ENCODE results near the gene RWDD1. TPM values are rescaled to one million over a fixed set of nuclear protein-coding genes. Genes with fewer than 3 reads are reported as not detected.
"Not testable (repeated sequence)": the region's sequence is repeated elsewhere in the genome, so short reads cannot be mapped to it uniquely, and the experiment has no call there.

Gene RWDD1
- total and polyA plus RNA-seq, 2 donors: 67.0 to 90.6 TPM

DNA sequence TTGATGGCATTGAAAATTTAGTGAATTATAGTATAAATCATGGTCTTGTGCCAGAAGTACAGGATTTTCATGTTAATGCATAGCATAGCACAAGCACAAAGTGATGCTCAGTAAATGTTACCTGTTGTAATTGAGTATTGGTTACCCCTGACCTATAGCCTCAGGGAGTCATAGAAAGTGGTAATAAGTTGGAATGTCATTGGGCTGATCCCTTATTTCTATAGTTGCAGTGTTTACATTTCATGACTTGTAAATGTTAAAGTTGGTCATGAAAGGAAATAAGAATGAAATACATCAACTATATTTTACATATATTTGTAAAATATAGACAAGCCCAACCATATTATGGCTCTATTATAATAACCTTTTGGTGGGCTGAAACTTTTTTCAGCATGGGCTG lies 7.0 kb downstream of the RWDD1 start:
- Histone ChIP-seq H3K4me1 (ENCODE audit: control insufficient read depth in 2 of 2, insufficient read depth in 2 of 2, low read length in 2 of 2) (no peaks in the 10 kb centered on the region), H3K36me3 (ENCODE audit: control insufficient read depth in 2 of 2, insufficient read depth in 2 of 2, low read length in 1 of 2) (peaks cover 4 to 46% of the 10 kb centered on the region in 2 donors), H3K9me3 (ENCODE audit: control insufficient read depth in 2 of 2, insufficient read depth in 1 of 2, low read length in 1 of 2) (no peaks in the 10 kb centered on the region), H3K27me3 (ENCODE audit: control insufficient read depth in 2 of 2, insufficient read depth in 1 of 2, low read length in 1 of 2) (no peaks in the 10 kb centered on the region), H3K27ac (ENCODE audit: low read depth in 1 of 2, low read length in 1 of 2) (no peak overlapping the region), H3K4me3 (ENCODE audit: low read length in 2 of 2) (no peak overlapping the region)
- DNase-seq (ENCODE audit: low read depth in 6 of 9, low spot score in 9 of 9): no peak

DNA sequence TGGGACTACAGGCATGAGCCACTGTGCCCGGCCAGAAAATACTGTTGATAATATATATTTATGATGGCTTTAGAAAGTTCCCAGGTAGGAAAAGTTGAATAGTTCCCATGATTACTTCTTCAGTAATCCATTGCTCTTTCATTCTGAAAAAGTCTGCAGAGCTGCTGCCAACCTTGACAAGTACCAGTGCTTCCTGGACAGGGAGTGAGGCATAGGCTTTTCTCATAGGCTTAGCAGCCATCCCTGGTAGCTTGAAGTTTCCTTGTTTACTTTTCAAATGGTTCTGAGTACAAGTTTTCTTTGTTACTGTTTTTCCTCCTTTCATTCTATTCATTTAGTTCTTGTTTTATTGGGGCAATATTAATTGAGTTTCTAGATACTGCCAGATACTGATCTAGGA lies 7.8 kb downstream of the RWDD1 start:
- Histone ChIP-seq H3K27ac (ENCODE audit: low read depth in 1 of 2, low read length in 1 of 2) (no peak overlapping the region), H3K4me3 (ENCODE audit: low read length in 2 of 2) (no peak overlapping the region), H3K27me3 (ENCODE audit: control insufficient read depth in 2 of 2, insufficient read depth in 1 of 2, low read length in 1 of 2) (no peaks in the 10 kb centered on the region), H3K9me3 (ENCODE audit: control insufficient read depth in 2 of 2, insufficient read depth in 1 of 2, low read length in 1 of 2) (no peaks in the 10 kb centered on the region), H3K36me3 (ENCODE audit: control insufficient read depth in 2 of 2, insufficient read depth in 2 of 2, low read length in 1 of 2) (peaks cover 4 to 45% of the 10 kb centered on the region in 2 donors), H3K4me1 (ENCODE audit: control insufficient read depth in 2 of 2, insufficient read depth in 2 of 2, low read length in 2 of 2) (no peaks in the 10 kb centered on the region)
- WGBS: 98% methylated on average over 1 of the region's 1 CpG
- no peak for DNase-seq (ENCODE audit: low read depth in 6 of 9, low spot score in 9 of 9)

DNA sequence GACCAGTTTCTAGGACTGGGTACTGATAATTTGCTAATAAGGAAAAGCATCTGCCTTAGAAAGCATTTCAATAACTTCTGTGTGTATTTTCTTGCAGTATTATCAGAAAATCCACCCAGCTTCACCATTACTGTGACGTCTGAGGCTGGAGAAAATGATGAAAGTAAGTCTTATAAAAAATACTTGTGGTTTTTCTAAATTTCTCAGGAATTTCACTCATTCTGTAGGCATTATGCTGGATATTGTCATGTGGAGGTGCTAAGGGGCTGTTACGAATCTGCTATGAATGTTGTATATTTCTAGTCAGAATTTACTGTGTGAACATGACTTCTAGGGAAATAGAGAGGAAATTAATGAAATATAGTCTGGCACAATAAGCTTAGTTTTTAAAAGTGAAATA lies 8.9 kb downstream of the RWDD1 start:
- H3K36me3 ChIP-seq (ENCODE audit: control insufficient read depth in 2 of 2, insufficient read depth in 2 of 2, low read length in 1 of 2): peaks cover 4 to 47% of the 10 kb centered on the region in 2 donors
- no peaks in the 10 kb centered on the region for H3K4me1 ChIP-seq (ENCODE audit: control insufficient read depth in 2 of 2, insufficient read depth in 2 of 2, low read length in 2 of 2)
- no peak overlapping the region for H3K4me3 ChIP-seq (ENCODE audit: low read length in 2 of 2)
- no peaks in the 10 kb centered on the region for H3K27me3 ChIP-seq (ENCODE audit: control insufficient read depth in 2 of 2, insufficient read depth in 1 of 2, low read length in 1 of 2)
- DNase-seq (ENCODE audit: low read depth in 6 of 9, low spot score in 9 of 9): no peak
- H3K9me3 ChIP-seq (ENCODE audit: control insufficient read depth in 2 of 2, insufficient read depth in 1 of 2, low read length in 1 of 2): no peaks in the 10 kb centered on the region
- 98% methylated on average over 2 of the region's 2 CpGs for WGBS
- H3K27ac ChIP-seq (ENCODE audit: low read depth in 1 of 2, low read length in 1 of 2): no peak overlapping the region

DNA sequence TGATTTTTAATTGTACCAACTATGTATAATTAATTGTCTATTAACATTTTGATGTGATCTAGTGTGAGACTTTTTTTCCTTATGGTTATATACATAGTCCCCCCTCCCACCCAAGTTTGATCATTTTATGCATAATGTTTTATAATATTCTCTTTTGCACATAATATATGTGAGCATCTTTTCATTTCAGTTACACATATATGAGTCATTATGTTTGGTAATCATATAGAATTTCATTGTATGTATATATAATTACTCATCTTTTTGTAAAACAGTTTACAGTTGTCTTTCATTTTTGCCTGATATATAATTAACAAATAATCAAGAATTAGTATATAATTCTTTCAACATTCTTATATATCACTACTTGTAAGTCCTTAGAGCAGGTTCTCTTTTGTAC lies 15.0 kb downstream of the RWDD1 start:
- H3K27ac ChIP-seq (ENCODE audit: low read depth in 1 of 2, low read length in 1 of 2): no peak overlapping the region
- H3K36me3 ChIP-seq (ENCODE audit: control insufficient read depth in 2 of 2, insufficient read depth in 2 of 2, low read length in 1 of 2): peaks cover 5 to 40% of the 10 kb centered on the region in 2 donors
- DNase-seq (ENCODE audit: low read depth in 6 of 9, low spot score in 9 of 9): no peak
- no peaks in the 10 kb centered on the region for H3K4me1 ChIP-seq (ENCODE audit: control insufficient read depth in 2 of 2, insufficient read depth in 2 of 2, low read length in 2 of 2)
- H3K9me3 ChIP-seq (ENCODE audit: control insufficient read depth in 2 of 2, insufficient read depth in 1 of 2, low read length in 1 of 2): no peaks in the 10 kb centered on the region
- H3K27me3 ChIP-seq (ENCODE audit: control insufficient read depth in 2 of 2, insufficient read depth in 1 of 2, low read length in 1 of 2): no peaks in the 10 kb centered on the region
- no peak overlapping the region for H3K4me3 ChIP-seq (ENCODE audit: low read length in 2 of 2)

DNA sequence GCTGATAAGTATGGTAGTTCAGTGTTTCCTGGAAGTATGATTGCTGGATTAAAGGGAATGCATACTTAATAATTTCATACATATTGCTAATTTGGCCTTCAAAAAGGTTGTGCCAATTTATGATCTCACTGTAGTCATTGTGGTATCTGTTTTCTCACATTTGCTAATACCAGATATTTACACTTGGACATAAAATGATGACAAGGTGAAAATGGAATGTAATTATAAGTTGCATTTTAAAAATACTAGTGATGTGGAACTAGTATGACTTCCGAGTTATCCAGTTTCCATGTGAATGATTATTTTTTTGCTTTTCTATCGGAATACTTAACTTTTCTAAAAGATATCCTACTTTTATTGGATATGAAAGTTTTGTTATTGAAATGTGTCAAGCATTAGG lies 15.4 kb downstream of the RWDD1 start:
- no peak overlapping the region for H3K4me3 ChIP-seq (ENCODE audit: low read length in 2 of 2)
- no peak for DNase-seq (ENCODE audit: low read depth in 6 of 9, low spot score in 9 of 9)
- no peak overlapping the region for H3K27ac ChIP-seq (ENCODE audit: low read depth in 1 of 2, low read length in 1 of 2)
- 96% methylated on average over 2 of the region's 2 CpGs for WGBS
- no peaks in the 10 kb centered on the region for H3K27me3 ChIP-seq (ENCODE audit: control insufficient read depth in 2 of 2, insufficient read depth in 1 of 2, low read length in 1 of 2)
- peaks cover 7 to 45% of the 10 kb centered on the region in 2 donors for H3K36me3 ChIP-seq (ENCODE audit: control insufficient read depth in 2 of 2, insufficient read depth in 2 of 2, low read length in 1 of 2)
- no peaks in the 10 kb centered on the region for H3K4me1 ChIP-seq (ENCODE audit: control insufficient read depth in 2 of 2, insufficient read depth in 2 of 2, low read length in 2 of 2)
- no peaks in the 10 kb centered on the region for H3K9me3 ChIP-seq (ENCODE audit: control insufficient read depth in 2 of 2, insufficient read depth in 1 of 2, low read length in 1 of 2)

DNA sequence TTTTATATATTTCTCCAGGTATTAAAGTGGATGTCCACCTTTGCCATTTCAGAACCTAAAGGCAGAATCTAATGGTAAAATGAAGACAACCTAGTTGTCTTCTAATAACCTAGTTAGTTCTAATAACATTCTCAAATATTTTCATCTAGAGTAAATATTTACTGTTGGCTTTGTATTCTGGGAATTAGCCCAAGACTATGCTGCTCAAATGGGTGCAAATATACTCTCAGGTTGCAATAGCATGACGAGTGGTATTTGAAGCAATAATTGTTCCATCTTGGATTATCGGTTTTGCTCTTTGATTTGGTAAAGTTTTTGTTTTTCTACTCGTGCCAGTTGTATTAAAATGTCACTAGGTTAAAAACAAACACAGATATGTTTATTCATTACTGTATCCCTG lies 23.9 kb downstream of the RWDD1 start:
- Histone ChIP-seq H3K4me1 (ENCODE audit: control insufficient read depth in 2 of 2, insufficient read depth in 2 of 2, low read length in 2 of 2) (no peaks in the 10 kb centered on the region), H3K27ac (ENCODE audit: low read depth in 1 of 2, low read length in 1 of 2) (no peak overlapping the region), H3K36me3 (ENCODE audit: control insufficient read depth in 2 of 2, insufficient read depth in 2 of 2, low read length in 1 of 2) (peaks cover 12 to 38% of the 10 kb centered on the region in 2 donors), H3K27me3 (ENCODE audit: control insufficient read depth in 2 of 2, insufficient read depth in 1 of 2, low read length in 1 of 2) (no peaks in the 10 kb centered on the region), H3K4me3 (ENCODE audit: low read length in 2 of 2) (no peak overlapping the region), H3K9me3 (ENCODE audit: control insufficient read depth in 2 of 2, insufficient read depth in 1 of 2, low read length in 1 of 2) (no peaks in the 10 kb centered on the region)
- WGBS: 98% methylated on average over 3 of the region's 3 CpGs
- DNase-seq (ENCODE audit: low read depth in 6 of 9, low spot score in 9 of 9): no peak

DNA sequence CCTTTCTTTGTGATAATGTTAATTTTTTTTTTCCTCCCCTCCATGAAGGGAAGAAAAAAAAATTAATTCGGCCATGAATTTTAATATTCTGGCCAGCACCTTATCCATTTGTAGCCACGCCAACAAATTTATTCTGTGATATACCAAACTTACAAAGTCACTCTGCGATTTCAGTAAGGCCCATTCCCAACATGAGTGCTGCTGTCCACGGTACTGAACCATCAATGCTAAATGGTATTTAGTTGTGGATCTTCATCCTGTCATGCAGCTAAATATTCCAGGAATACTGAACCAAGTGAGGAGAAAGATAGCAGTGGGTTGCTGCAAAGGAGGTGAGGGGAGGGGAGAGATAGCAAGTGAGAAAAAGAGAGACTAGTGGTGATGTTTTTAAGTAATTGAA lies 25.5 kb downstream of the RWDD1 start:
- Histone ChIP-seq H3K4me3 (ENCODE audit: low read length in 2 of 2) (no peak overlapping the region), H3K27me3 (ENCODE audit: control insufficient read depth in 2 of 2, insufficient read depth in 1 of 2, low read length in 1 of 2) (no peaks in the 10 kb centered on the region), H3K27ac (ENCODE audit: low read depth in 1 of 2, low read length in 1 of 2) (no peak overlapping the region), H3K9me3 (ENCODE audit: control insufficient read depth in 2 of 2, insufficient read depth in 1 of 2, low read length in 1 of 2) (no peaks in the 10 kb centered on the region), H3K36me3 (ENCODE audit: control insufficient read depth in 2 of 2, insufficient read depth in 2 of 2, low read length in 1 of 2) (peaks cover 9 to 28% of the 10 kb centered on the region in 2 donors), H3K4me1 (ENCODE audit: control insufficient read depth in 2 of 2, insufficient read depth in 2 of 2, low read length in 2 of 2) (no peaks in the 10 kb centered on the region)
- DNase-seq (ENCODE audit: low read depth in 6 of 9, low spot score in 9 of 9): peak in 1 of 9 donors; percentile 28
- 93% methylated on average over 4 of the region's 4 CpGs for WGBS

DNA sequence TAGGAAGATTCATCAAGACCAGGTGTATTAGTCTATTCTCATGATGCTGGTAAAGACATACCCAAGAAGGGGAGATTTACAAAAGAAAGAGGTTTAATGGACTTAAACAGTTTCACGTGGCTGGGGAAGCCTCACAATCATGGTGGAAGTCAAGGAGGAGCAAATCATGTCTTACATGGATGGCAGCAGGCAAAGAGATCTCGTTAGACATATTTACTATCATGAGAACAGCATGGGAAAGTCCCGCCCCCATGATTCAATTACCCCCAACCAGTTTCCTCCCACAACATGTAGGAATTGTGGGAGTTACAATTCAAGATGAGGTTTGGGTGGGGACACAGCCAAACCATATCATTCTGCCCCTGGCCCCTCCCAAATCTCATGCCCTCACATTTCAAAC lies 32.6 kb downstream of the RWDD1 start:
- H3K9me3 ChIP-seq (ENCODE audit: control insufficient read depth in 2 of 2, insufficient read depth in 1 of 2, low read length in 1 of 2); H3K36me3 ChIP-seq (ENCODE audit: control insufficient read depth in 2 of 2, insufficient read depth in 2 of 2, low read length in 1 of 2); DNase-seq (ENCODE audit: low read depth in 6 of 9, low spot score in 9 of 9); H3K27ac ChIP-seq (ENCODE audit: low read depth in 1 of 2, low read length in 1 of 2); H3K27me3 ChIP-seq (ENCODE audit: control insufficient read depth in 2 of 2, insufficient read depth in 1 of 2, low read length in 1 of 2); H3K4me1 ChIP-seq (ENCODE audit: control insufficient read depth in 2 of 2, insufficient read depth in 2 of 2, low read length in 2 of 2); H3K4me3 ChIP-seq (ENCODE audit: low read length in 2 of 2): not testable (repeated sequence)
- 96% methylated on average over 3 of the region's 3 CpGs for WGBS

DNA sequence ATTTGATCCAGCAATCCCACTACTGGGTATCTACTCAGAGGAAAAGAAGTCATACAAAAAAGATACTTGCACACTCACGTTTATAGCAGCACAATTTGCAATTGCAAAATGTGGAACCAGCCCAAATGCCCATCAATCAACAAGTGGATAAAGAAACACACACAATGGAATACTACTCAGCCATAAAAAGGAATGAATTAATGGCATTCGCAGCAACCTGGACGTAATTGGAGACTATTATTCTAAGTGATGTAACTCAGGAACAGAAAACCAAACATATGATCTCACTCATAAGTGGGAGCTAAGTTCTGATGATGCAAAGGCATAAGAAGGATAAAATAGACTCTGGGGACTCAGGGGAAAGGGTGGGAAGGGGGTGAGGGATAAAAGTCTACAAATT lies 33.6 kb downstream of the RWDD1 start:
- 95% methylated on average over 3 of the region's 3 CpGs for WGBS
- not testable (repeated sequence) for H3K4me1 ChIP-seq (ENCODE audit: control insufficient read depth in 2 of 2, insufficient read depth in 2 of 2, low read length in 2 of 2)

DNA sequence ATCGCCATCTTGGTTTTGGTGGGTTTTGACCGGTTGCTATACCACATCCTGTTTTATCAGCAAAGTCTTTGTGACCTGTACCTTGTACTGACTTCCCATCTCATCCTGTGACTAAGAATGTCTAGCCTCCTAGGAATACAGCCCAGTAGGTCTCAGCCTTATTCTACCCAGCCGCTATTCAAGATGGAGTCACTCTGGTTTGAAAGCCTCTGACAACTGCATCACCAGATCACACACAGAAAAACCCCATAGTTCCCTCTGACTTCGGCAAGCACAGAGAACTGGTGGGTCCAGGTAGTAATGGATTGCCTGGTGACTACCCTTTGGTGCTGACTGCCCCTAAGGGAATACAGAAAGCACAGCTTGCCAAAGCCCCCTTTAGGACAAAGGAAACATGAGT lies 34.6 kb downstream of the RWDD1 start:
- Histone ChIP-seq H3K27me3 (ENCODE audit: control insufficient read depth in 2 of 2, insufficient read depth in 1 of 2, low read length in 1 of 2) (no peaks in the 10 kb centered on the region), H3K27ac (ENCODE audit: low read depth in 1 of 2, low read length in 1 of 2) (no peak overlapping the region), H3K4me1 (ENCODE audit: control insufficient read depth in 2 of 2, insufficient read depth in 2 of 2, low read length in 2 of 2) (no peaks in the 10 kb centered on the region), H3K9me3 (ENCODE audit: control insufficient read depth in 2 of 2, insufficient read depth in 1 of 2, low read length in 1 of 2) (no peaks in the 10 kb centered on the region), H3K36me3 (ENCODE audit: control insufficient read depth in 2 of 2, insufficient read depth in 2 of 2, low read length in 1 of 2) (no peaks in the 10 kb centered on the region), H3K4me3 (ENCODE audit: low read length in 2 of 2) (no peak overlapping the region)
- WGBS: 95% methylated on average over 4 of the region's 4 CpGs
- DNase-seq (ENCODE audit: low read depth in 6 of 9, low spot score in 9 of 9): no peak

More for the DNA sequence above, 33.6 kb downstream of the RWDD1 start:
- H3K36me3 ChIP-seq (ENCODE audit: control insufficient read depth in 2 of 2, insufficient read depth in 2 of 2, low read length in 1 of 2); H3K27me3 ChIP-seq (ENCODE audit: control insufficient read depth in 2 of 2, insufficient read depth in 1 of 2, low read length in 1 of 2); H3K27ac ChIP-seq (ENCODE audit: low read depth in 1 of 2, low read length in 1 of 2); H3K9me3 ChIP-seq (ENCODE audit: control insufficient read depth in 2 of 2, insufficient read depth in 1 of 2, low read length in 1 of 2); DNase-seq (ENCODE audit: low read depth in 6 of 9, low spot score in 9 of 9); H3K4me3 ChIP-seq (ENCODE audit: low read length in 2 of 2): not testable (repeated sequence)

All from thymus (tissue), 11 donors.